SU-DHL-6 (cell line): ENCODE measurements around the gene MLANA.

Experiments used
- H2AFZ ChIP-seq: fragments of 200-600 bp; sonication (generic); 2 replicates; pipeline ENCODE4 v1.6.1; 2014; ENCODE audit warnings: low read depth, mild to moderate bottlenecking, moderate library complexity, mixed read lengths, antibody characterized with exemption, low read length; ENCODE audit not compliant: severe bottlenecking
- H3F3A ChIP-seq: fragments of 200-600 bp; shearing (Covaris generic); 2 replicates; pipeline ENCODE4 v1.6.0; 2016; ENCODE audit warnings: antibody characterized with exemption, mild to moderate bottlenecking; ENCODE audit not compliant: insufficient read depth
- H3K27ac ChIP-seq: fragments of 200-600 bp; sonication (generic); 2 replicates; pipeline ENCODE4 v1.5.1; 2016; ENCODE audit warnings: low read depth, mild to moderate bottlenecking, low read length, moderate library complexity, mixed read lengths
- H3K27me3 ChIP-seq: fragments of 200-600 bp; sonication (generic), shearing (Covaris generic); 2 replicates; pipeline ENCODE4 v1.6.0; 2014; ENCODE audit warnings: mild to moderate bottlenecking, low read length
- H3K36me3 ChIP-seq: fragments of 200-600 bp; sonication (generic); 2 replicates; pipeline ENCODE4 v1.6.1; 2014; ENCODE audit warnings: mild to moderate bottlenecking, low read length, mixed read lengths
- H3K4me2 ChIP-seq: fragments of 300-600, 200-600 bp; shearing (Covaris generic), sonication (generic); 2 replicates; pipeline ENCODE4 v1.6.0; 2014; ENCODE audit warnings: low read length, low read depth, mild to moderate bottlenecking; ENCODE audit not compliant: poor library complexity, severe bottlenecking
- H3K4me3 ChIP-seq: fragments of 200-600 bp; sonication (generic); 2 replicates; pipeline ENCODE4 v1.5.1; 2014; ENCODE audit warnings: antibody characterized with exemption, low read length, mild to moderate bottlenecking, mixed read lengths; ENCODE audit not compliant: insufficient read depth, poor library complexity, severe bottlenecking
- H3K79me2 ChIP-seq: fragments of 200-600 bp; sonication (generic); 2 replicates; pipeline ENCODE4 v1.6.1; 2014; ENCODE audit warnings: mild to moderate bottlenecking, low read length, moderate library complexity; ENCODE audit not compliant: insufficient read depth
- H3K9ac ChIP-seq: fragments of 200-600 bp; sonication (generic); 2 replicates; pipeline ENCODE4 v1.7.0; 2014; ENCODE audit warnings: mild to moderate bottlenecking, low read length
- H3K9me2 ChIP-seq: fragments of 200-600 bp; sonication (generic); replicated peaks from 2 replicates; pipeline ENCODE4 v1.6.1; 2014; ENCODE audit warnings: low read length; ENCODE audit not compliant: insufficient read depth
- H3K9me3 ChIP-seq: fragments of 200-600 bp; sonication (generic); 2 replicates; pipeline ENCODE4 v1.6.1; 2014; ENCODE audit warnings: low read length, mixed read lengths; ENCODE audit not compliant: insufficient read depth
- H4K20me1 ChIP-seq: fragments of 200-600 bp; sonication (generic); 2 replicates; pipeline ENCODE4 v1.6.1; 2014; ENCODE audit warnings: low read depth, mild to moderate bottlenecking, antibody characterized with exemption, low read length, moderate library complexity, mixed read lengths
- EZH2phosphoT487 ChIP-seq: fragments of 200-600 bp; sonication (generic), shearing (Covaris generic); conservative IDR thresholded peaks from 2 replicates; pipeline ENCODE4 v1.6.1; 2018; ENCODE audit warnings: mild to moderate bottlenecking, antibody characterized with exemption, low read length, moderate library complexity, mixed read lengths
- TF ChIP-seq, protein P1 (sequence below): fragments of 200-600 bp; sonication (generic); IDR thresholded peaks from one replicate; pipeline ENCODE4 v1.5.1; 2017; ENCODE audit warnings: antibody characterized with exemption, mild to moderate bottlenecking, low read length, moderate library complexity; ENCODE audit not compliant: insufficient read depth, poor library complexity, severe bottlenecking

Gene MLANA

DNA sequence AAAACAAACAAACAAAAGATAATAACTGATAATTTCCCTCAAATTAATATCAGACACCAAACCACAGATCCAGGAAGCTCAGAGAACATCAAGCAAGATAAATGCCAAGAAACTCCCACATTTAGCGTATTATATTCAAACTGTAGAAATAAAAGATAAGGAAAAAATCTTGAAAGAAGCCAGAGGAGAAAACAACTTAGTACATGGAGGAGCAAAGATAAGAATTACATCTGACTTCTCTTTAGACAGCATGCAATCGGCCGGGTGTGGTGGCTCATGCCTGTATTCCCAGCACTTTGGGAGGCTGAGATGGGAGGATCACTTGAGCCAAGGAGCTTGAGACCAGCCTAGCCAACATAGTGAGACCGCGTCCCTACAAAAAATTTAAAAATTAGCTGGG is 17.2 kb upstream of the MLANA start:
- Histone ChIP-seq H3K4me2 (no peak overlapping the region), H3K27me3 (no peaks in the 10 kb centered on the region), H4K20me1 (no peaks in the 10 kb centered on the region), H3K9me3 (no peaks in the 10 kb centered on the region), H3F3A (no peaks in the 10 kb centered on the region), H3K9me2 (no peaks in the 10 kb centered on the region), H3K9ac (no peak overlapping the region), H3K27ac (no peak overlapping the region), H3K36me3 (no peaks in the 10 kb centered on the region), H3K79me2 (no peaks in the 10 kb centered on the region), H2AFZ (no peak overlapping the region), H3K4me3 (no peak overlapping the region)
- TF ChIP-seq EZH2phosphoT487 = no peak
- TF ChIP-seq, protein P1, sequence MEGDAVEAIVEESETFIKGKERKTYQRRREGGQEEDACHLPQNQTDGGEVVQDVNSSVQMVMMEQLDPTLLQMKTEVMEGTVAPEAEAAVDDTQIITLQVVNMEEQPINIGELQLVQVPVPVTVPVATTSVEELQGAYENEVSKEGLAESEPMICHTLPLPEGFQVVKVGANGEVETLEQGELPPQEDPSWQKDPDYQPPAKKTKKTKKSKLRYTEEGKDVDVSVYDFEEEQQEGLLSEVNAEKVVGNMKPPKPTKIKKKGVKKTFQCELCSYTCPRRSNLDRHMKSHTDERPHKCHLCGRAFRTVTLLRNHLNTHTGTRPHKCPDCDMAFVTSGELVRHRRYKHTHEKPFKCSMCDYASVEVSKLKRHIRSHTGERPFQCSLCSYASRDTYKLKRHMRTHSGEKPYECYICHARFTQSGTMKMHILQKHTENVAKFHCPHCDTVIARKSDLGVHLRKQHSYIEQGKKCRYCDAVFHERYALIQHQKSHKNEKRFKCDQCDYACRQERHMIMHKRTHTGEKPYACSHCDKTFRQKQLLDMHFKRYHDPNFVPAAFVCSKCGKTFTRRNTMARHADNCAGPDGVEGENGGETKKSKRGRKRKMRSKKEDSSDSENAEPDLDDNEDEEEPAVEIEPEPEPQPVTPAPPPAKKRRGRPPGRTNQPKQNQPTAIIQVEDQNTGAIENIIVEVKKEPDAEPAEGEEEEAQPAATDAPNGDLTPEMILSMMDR = no peak

DNA sequence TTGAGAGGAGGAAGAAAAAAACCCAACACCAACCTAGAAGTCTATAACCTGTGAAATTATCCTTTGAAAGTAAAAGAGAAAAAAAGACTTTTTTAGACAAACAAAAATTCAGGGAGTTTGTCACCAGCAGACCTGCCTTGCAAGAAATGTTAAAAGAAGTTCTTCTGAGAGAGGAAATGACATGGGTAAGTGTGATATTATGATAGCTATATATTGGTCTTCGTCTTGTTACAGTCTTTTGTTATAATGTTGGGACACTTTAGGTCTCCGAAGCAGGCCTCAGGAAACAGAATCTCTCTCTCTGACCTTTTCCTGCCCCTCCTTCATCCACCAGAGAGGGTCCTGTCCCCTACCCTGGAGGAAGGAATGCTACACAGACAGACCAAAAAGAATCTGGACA is 16.6 kb upstream of the MLANA start:
- no peak for TF ChIP-seq EZH2phosphoT487
- TF ChIP-seq, protein P1 = no peak
- Histone ChIP-seq H3K36me3 (no peaks in the 10 kb centered on the region), H3K79me2 (no peaks in the 10 kb centered on the region), H3K4me2 (no peak overlapping the region), H3K27ac (no peak overlapping the region), H3K9me3 (no peaks in the 10 kb centered on the region), H3K4me3 (no peak overlapping the region), H3K9ac (no peak overlapping the region), H3K9me2 (no peaks in the 10 kb centered on the region), H2AFZ (no peak overlapping the region), H4K20me1 (no peaks in the 10 kb centered on the region), H3K27me3 (no peaks in the 10 kb centered on the region), H3F3A (no peaks in the 10 kb centered on the region)

DNA sequence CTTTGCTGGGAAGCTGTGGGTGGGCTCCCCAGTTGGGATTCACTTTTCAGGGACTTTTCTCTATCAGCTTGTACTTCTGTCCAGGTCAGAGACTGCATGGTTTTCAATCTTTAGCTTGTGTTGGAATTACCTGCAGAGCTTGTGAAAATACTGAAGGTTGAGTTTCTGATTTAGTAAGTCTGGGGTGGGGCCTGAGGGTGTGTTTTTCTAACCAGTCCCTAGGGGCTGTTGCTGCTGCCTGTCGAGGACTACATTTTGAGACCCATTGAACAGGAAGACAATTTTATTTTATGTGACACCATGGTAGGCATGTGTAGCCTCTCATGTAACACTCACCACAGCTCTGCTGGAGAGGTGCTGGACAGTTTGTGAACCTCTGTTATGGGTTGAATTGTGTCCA is 14.7 kb upstream of the MLANA start:
- Histone ChIP-seq H3K4me3 (no peak overlapping the region), H3K9ac (no peak overlapping the region), H3K4me2 (no peak overlapping the region), H3K27me3 (no peaks in the 10 kb centered on the region), H3K9me2 (no peaks in the 10 kb centered on the region), H3K9me3 (no peaks in the 10 kb centered on the region), H2AFZ (no peak overlapping the region), H4K20me1 (no peaks in the 10 kb centered on the region), H3F3A (no peaks in the 10 kb centered on the region), H3K79me2 (no peaks in the 10 kb centered on the region), H3K36me3 (no peaks in the 10 kb centered on the region), H3K27ac (no peak overlapping the region)
- TF ChIP-seq EZH2phosphoT487 = no peak
- TF ChIP-seq, protein P1 = no peak

DNA sequence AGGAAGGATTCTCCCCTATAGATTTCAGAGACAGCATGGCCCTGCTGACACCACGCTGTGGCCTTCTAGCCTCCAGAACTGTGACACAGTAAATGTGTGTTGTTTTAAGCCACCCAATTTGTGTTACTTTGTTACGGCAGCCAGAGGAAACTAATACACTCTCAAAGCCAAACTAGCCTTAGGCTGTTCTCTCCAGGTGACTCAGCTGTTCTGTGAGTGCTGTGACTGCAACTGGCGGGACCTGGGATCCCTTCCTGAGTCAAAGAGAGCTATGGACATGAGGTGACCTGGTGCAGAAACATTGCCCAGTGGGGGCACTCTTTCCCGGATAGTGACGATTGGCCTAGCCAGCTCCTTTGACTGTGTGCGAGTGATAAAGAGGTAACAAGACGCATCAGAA is 14.0 kb upstream of the MLANA start:
- Histone ChIP-seq H3F3A (no peaks in the 10 kb centered on the region), H3K36me3 (no peaks in the 10 kb centered on the region), H2AFZ (no peak overlapping the region), H3K9ac (no peak overlapping the region), H3K9me2 (no peaks in the 10 kb centered on the region), H4K20me1 (no peaks in the 10 kb centered on the region), H3K27me3 (no peaks in the 10 kb centered on the region), H3K4me2 (no peak overlapping the region), H3K9me3 (no peaks in the 10 kb centered on the region), H3K27ac (no peak overlapping the region), H3K79me2 (no peaks in the 10 kb centered on the region), H3K4me3 (no peak overlapping the region)
- TF ChIP-seq EZH2phosphoT487 = no peak
- TF ChIP-seq, protein P1 = no peak
